ENCODE data around the gene DEPDC5. TPM values are rescaled to one million over a fixed set of nuclear protein-coding genes. Genes with fewer than 3 reads are reported as not detected.

The DEPDC5 gene
- total RNA-seq, 2 donors from 2014 or later = 31.9 to 43.2 TPM

DNA sequence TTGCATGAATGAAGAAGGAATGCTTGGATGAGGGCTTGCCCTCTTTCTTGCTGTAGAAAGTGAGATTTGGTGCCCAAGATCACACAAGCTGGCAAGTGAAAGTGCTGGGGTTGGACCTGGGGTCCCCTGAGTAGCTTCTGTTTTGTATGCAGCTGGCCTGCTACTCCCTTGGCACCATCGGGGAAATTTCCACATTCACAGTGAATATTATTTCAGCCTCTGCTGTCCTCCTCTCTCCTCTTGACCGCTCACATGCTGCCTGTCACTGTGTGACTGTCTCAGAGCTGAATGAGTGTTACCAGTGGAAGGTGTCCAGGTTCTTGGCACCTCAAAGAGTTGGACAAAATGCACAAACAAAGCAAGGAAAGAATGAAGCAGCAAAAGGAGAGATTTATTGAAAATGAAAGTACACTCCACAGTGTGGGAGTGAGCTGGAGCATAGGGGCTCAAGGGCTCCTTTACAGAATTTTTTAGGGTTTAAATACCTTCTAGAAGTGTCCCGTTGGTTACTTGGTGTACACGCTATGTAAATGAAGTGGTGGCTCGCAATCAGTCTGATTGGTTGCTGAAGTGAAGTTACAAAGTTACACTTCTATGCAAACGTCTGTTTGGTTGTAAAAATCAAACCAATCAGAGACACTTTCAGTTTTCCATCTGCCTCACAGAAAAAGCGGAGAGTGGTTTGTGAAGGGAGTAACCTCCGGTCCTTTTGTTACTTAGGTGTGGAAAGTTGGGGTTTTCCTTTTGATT is 87.4 kb downstream of the DEPDC5 start:
- Histone ChIP-seq H3K4me3 (ENCODE audit: low read length) (no peak overlapping the region), H3K4me1 (ENCODE audit: control insufficient read depth, insufficient read depth, low read length) (no peaks in the 10 kb centered on the region), H3K9me3 (ENCODE audit: control insufficient read depth, low read length) (no peaks in the 10 kb centered on the region), H3K36me3 (ENCODE audit: control insufficient read depth, insufficient read depth, low read length) (peaks cover 44% of the 10 kb centered on the region), H3K27ac (ENCODE audit: low read depth, low read length) (no peak overlapping the region), H3K9ac (ENCODE audit: extremely low read depth, low read length, poor library complexity, severe bottlenecking) (no peak overlapping the region), H3K27me3 (ENCODE audit: control insufficient read depth, insufficient read depth, low read length, poor library complexity, severe bottlenecking) (no peaks in the 10 kb centered on the region)
- no peak overlapping the region for H3K4me3 Mint-ChIP-seq
- 90 to 93% methylated on average over 5 to 8 of the region's 8 CpGs for WGBS, 2 experiments (ENCODE audit: insufficient coverage in 1 of 2, insufficient read length in 1 of 2)
- no peak for TF ChIP-seq CTCF (conservative IDR thresholded peaks at IDR 0.05)
- no peaks in the 10 kb centered on the region for H3K27me3 Mint-ChIP-seq (ENCODE audit: insufficient read depth)
- H3K27ac Mint-ChIP-seq = no peak overlapping the region
- no peak for DNase-seq
- H3K36me3 Mint-ChIP-seq (ENCODE audit: low read depth) = peaks cover 68% of the 10 kb centered on the region
- no peaks in the 10 kb centered on the region for H3K9me3 Mint-ChIP-seq
- H3K4me1 Mint-ChIP-seq = no peaks in the 10 kb centered on the region

DNA sequence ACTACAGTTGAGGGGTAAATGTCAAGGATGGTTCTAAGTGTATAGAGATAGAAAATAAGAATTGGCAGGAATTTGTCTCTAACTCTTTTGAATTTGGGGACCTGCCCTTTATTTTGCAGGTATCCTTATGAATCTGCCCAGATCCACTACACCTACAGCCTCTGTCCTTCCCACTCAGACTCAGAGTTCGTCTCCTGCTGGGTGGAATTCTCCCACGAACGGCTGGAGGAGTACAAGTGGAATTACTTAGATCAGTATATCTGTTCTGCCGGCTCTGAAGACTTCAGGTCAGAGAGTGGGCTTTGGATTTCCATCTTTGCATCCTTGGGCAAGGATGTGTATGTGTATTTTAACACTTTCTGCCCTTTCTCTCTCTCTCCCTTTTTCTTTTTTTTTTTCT is 89.7 kb downstream of the DEPDC5 start:
- H3K9ac ChIP-seq (ENCODE audit: extremely low read depth, low read length, poor library complexity, severe bottlenecking) = no peak overlapping the region
- H3K27me3 Mint-ChIP-seq (ENCODE audit: insufficient read depth) = no peaks in the 10 kb centered on the region
- TF ChIP-seq CTCF (conservative IDR thresholded peaks at IDR 0.05) = no peak
- whole genome bisulfite sequencing, 2 experiments (ENCODE audit: insufficient coverage in 1 of 2, insufficient read length in 1 of 2) = 93 to 94% methylated on average over 3 to 4 of the region's 4 CpGs
- H3K4me1 ChIP-seq (ENCODE audit: control insufficient read depth, insufficient read depth, low read length) = no peaks in the 10 kb centered on the region
- no peak overlapping the region for H3K27ac Mint-ChIP-seq
- H3K36me3 Mint-ChIP-seq (ENCODE audit: low read depth) = peaks cover 76% of the 10 kb centered on the region
- no peak overlapping the region for H3K4me3 Mint-ChIP-seq
- no peak overlapping the region for H3K4me3 ChIP-seq (ENCODE audit: low read length)
- H3K27me3 ChIP-seq (ENCODE audit: control insufficient read depth, insufficient read depth, low read length, poor library complexity, severe bottlenecking) = no peaks in the 10 kb centered on the region
- H3K9me3 ChIP-seq (ENCODE audit: control insufficient read depth, low read length) = peaks cover 11% of the 10 kb centered on the region
- no peak for DNase-seq
- peaks cover 6% of the 10 kb centered on the region for H3K9me3 Mint-ChIP-seq
- H3K27ac ChIP-seq (ENCODE audit: low read depth, low read length) = no peak overlapping the region
- peaks cover 60% of the 10 kb centered on the region for H3K36me3 ChIP-seq (ENCODE audit: control insufficient read depth, insufficient read depth, low read length)
- H3K4me1 Mint-ChIP-seq = no peaks in the 10 kb centered on the region

GRCh38 chr22:31844941-31845340 is 91.1 kb downstream of the DEPDC5 start:
- no peaks in the 10 kb centered on the region for H3K4me1 ChIP-seq (ENCODE audit: control insufficient read depth, insufficient read depth, low read length)
- no peaks in the 10 kb centered on the region for H3K27me3 ChIP-seq (ENCODE audit: control insufficient read depth, insufficient read depth, low read length, poor library complexity, severe bottlenecking)
- H3K36me3 Mint-ChIP-seq (ENCODE audit: low read depth) = peaks cover 81% of the 10 kb centered on the region
- H3K27me3 Mint-ChIP-seq (ENCODE audit: insufficient read depth) = no peaks in the 10 kb centered on the region
- no peak for DNase-seq
- H3K9me3 ChIP-seq (ENCODE audit: control insufficient read depth, low read length) = peaks cover 11% of the 10 kb centered on the region
- 93 to 94% methylated on average over 15 to 17 of the region's 17 CpGs for WGBS, 2 experiments (ENCODE audit: insufficient coverage in 1 of 2, insufficient read length in 1 of 2)
- H3K27ac ChIP-seq (ENCODE audit: low read depth, low read length) = no peak overlapping the region
- H3K9me3 Mint-ChIP-seq = peaks cover 11% of the 10 kb centered on the region
- H3K36me3 ChIP-seq (ENCODE audit: control insufficient read depth, insufficient read depth, low read length) = peaks cover 57% of the 10 kb centered on the region
- no peak overlapping the region for H3K4me3 Mint-ChIP-seq
- H3K4me3 ChIP-seq (ENCODE audit: low read length) = no peak overlapping the region
- no peak for TF ChIP-seq CTCF (conservative IDR thresholded peaks at IDR 0.05)
- H3K4me1 Mint-ChIP-seq = no peaks in the 10 kb centered on the region
- no peak overlapping the region for H3K27ac Mint-ChIP-seq
- no peak overlapping the region for H3K9ac ChIP-seq (ENCODE audit: extremely low read depth, low read length, poor library complexity, severe bottlenecking)
